ENCODE results near the gene CCDC81.

CCDC81 gene

GRCh38 chr11:86438685-86439084 lies 64.0 kb downstream of the CCDC81 start:
- no peak for TF ChIP-seq EZH2phosphoT487 (IDR thresholded peaks at IDR 0.05; ENCODE audit: borderline replicate concordance, low read length)
- TF ChIP-seq, protein P1, sequence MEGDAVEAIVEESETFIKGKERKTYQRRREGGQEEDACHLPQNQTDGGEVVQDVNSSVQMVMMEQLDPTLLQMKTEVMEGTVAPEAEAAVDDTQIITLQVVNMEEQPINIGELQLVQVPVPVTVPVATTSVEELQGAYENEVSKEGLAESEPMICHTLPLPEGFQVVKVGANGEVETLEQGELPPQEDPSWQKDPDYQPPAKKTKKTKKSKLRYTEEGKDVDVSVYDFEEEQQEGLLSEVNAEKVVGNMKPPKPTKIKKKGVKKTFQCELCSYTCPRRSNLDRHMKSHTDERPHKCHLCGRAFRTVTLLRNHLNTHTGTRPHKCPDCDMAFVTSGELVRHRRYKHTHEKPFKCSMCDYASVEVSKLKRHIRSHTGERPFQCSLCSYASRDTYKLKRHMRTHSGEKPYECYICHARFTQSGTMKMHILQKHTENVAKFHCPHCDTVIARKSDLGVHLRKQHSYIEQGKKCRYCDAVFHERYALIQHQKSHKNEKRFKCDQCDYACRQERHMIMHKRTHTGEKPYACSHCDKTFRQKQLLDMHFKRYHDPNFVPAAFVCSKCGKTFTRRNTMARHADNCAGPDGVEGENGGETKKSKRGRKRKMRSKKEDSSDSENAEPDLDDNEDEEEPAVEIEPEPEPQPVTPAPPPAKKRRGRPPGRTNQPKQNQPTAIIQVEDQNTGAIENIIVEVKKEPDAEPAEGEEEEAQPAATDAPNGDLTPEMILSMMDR (IDR thresholded peaks at IDR 0.05; ENCODE audit: low read depth, low read length, poor library complexity, severe bottlenecking), result no peak
- Histone ChIP-seq H3K27me3 (ENCODE audit: control insufficient read depth, low read length) (0 out of 2 replicates have a peak, but pooled peaks cover 3% of the 10 kb centered on the region), H3K4me2 (ENCODE audit: low read length) (no peak overlapping the region), H3K4me1 (ENCODE audit: control insufficient read depth, low read length) (no peaks in the 10 kb centered on the region), H3K79me2 (ENCODE audit: control insufficient read depth, low read length) (no peaks in the 10 kb centered on the region), H3K4me3 (ENCODE audit: low read length) (no peak overlapping the region), H3K9me2 (replicated peaks; ENCODE audit: control insufficient read depth, low read length) (no peaks in the 10 kb centered on the region), H3F3A (ENCODE audit: control insufficient read depth, insufficient read depth) (no peaks in the 10 kb centered on the region), H4K20me1 (ENCODE audit: control insufficient read depth, insufficient read depth, low read depth, low read length) (no peaks in the 10 kb centered on the region), H3K36me3 (ENCODE audit: control insufficient read depth, low read length) (no peaks in the 10 kb centered on the region), H3K9me3 (ENCODE audit: control insufficient read depth, insufficient read depth, low read length) (no peaks in the 10 kb centered on the region), H3K27ac (ENCODE audit: low read depth, low read length) (no peak overlapping the region)

GRCh38 chr11:86440305-86440716 lies 65.6 kb downstream of the CCDC81 start:
- no peaks in the 10 kb centered on the region for H3F3A ChIP-seq (ENCODE audit: control insufficient read depth, insufficient read depth)
- H3K79me2 ChIP-seq (ENCODE audit: control insufficient read depth, low read length), result no peaks in the 10 kb centered on the region
- no peak overlapping the region for H3K4me2 ChIP-seq (ENCODE audit: low read length)
- no peaks in the 10 kb centered on the region for H3K9me2 ChIP-seq (replicated peaks; ENCODE audit: control insufficient read depth, low read length)
- H3K9me3 ChIP-seq (ENCODE audit: control insufficient read depth, insufficient read depth, low read length), result no peaks in the 10 kb centered on the region
- no peaks in the 10 kb centered on the region for H3K4me1 ChIP-seq (ENCODE audit: control insufficient read depth, low read length)
- no peak for TF ChIP-seq EZH2phosphoT487 (IDR thresholded peaks at IDR 0.05; ENCODE audit: borderline replicate concordance, low read length)
- TF ChIP-seq, protein P1 (IDR thresholded peaks at IDR 0.05; ENCODE audit: low read depth, low read length, poor library complexity, severe bottlenecking), result no peak
- 0 out of 2 replicates have a peak, but pooled peaks cover 3% of the 10 kb centered on the region for H3K27me3 ChIP-seq (ENCODE audit: control insufficient read depth, low read length)
- H3K27ac ChIP-seq (ENCODE audit: low read depth, low read length), result no peak overlapping the region
- no peaks in the 10 kb centered on the region for H3K36me3 ChIP-seq (ENCODE audit: control insufficient read depth, low read length)
- no peak overlapping the region for H3K4me3 ChIP-seq (ENCODE audit: low read length)
- H4K20me1 ChIP-seq (ENCODE audit: control insufficient read depth, insufficient read depth, low read depth, low read length), result no peaks in the 10 kb centered on the region

- Histone ChIP-seq H3K4me3 (ENCODE audit: low read length) (no peak overlapping the region), H3F3A (ENCODE audit: control insufficient read depth, insufficient read depth) (no peaks in the 10 kb centered on the region), H4K20me1 (ENCODE audit: control insufficient read depth, insufficient read depth, low read depth, low read length) (no peaks in the 10 kb centered on the region), H3K27ac (ENCODE audit: low read depth, low read length) (no peak overlapping the region), H3K4me2 (ENCODE audit: low read length) (no peak overlapping the region), H3K9me3 (ENCODE audit: control insufficient read depth, insufficient read depth, low read length) (no peaks in the 10 kb centered on the region), H3K79me2 (ENCODE audit: control insufficient read depth, low read length) (no peaks in the 10 kb centered on the region), H3K9me2 (replicated peaks; ENCODE audit: control insufficient read depth, low read length) (no peaks in the 10 kb centered on the region), H3K36me3 (ENCODE audit: control insufficient read depth, low read length) (no peaks in the 10 kb centered on the region), H3K27me3 (ENCODE audit: control insufficient read depth, low read length) (0 out of 2 replicates have a peak, but pooled peaks cover 3% of the 10 kb centered on the region), H3K4me1 (ENCODE audit: control insufficient read depth, low read length) (no peaks in the 10 kb centered on the region)
- TF ChIP-seq EZH2phosphoT487 (IDR thresholded peaks at IDR 0.05; ENCODE audit: borderline replicate concordance, low read length), result no peak
- TF ChIP-seq, protein P1 (IDR thresholded peaks at IDR 0.05; ENCODE audit: low read depth, low read length, poor library complexity, severe bottlenecking), result no peak
Measured at GRCh38 chr11:86440843-86441242, 66.2 kb downstream of the CCDC81 start.
